ENCODE results near the gene TERC.
"Not testable (repeated sequence)": the region's sequence is repeated elsewhere in the genome, so short reads cannot be mapped to it uniquely, and the experiment has no call there.

The TERC gene

GRCh38 chr3:169751875-169752274 lies 13.0 kb downstream of the TERC start:
- H3K27ac ChIP-seq (ENCODE audit: insufficient read depth, low read length, poor library complexity, severe bottlenecking): no peak overlapping the region
- H3K27me3 ChIP-seq (replicated peaks; ENCODE audit: control insufficient read depth, insufficient read depth, low read length, poor library complexity, severe bottlenecking): no peaks in the 10 kb centered on the region
- no peaks in the 10 kb centered on the region for H3K36me3 ChIP-seq (ENCODE audit: control insufficient read depth, insufficient read depth, low read length)
- no peaks in the 10 kb centered on the region for H3K9me3 ChIP-seq (ENCODE audit: control insufficient read depth, low read length)
- no peak overlapping the region for H3K4me3 ChIP-seq (ENCODE audit: insufficient read depth, low read depth, low read length, poor library complexity, severe bottlenecking)
- DNase-seq: no peak
- no peaks in the 10 kb centered on the region for H3K4me1 ChIP-seq (ENCODE audit: control insufficient read depth, insufficient read depth, low read length, poor library complexity, severe bottlenecking)

- Histone ChIP-seq H3K27ac (ENCODE audit: insufficient read depth, low read length, poor library complexity, severe bottlenecking) (no peak overlapping the region), H3K9me3 (ENCODE audit: control insufficient read depth, low read length) (no peaks in the 10 kb centered on the region), H3K36me3 (ENCODE audit: control insufficient read depth, insufficient read depth, low read length) (no peaks in the 10 kb centered on the region), H3K4me1 (ENCODE audit: control insufficient read depth, insufficient read depth, low read length, poor library complexity, severe bottlenecking) (no peaks in the 10 kb centered on the region), H3K4me3 (ENCODE audit: insufficient read depth, low read depth, low read length, poor library complexity, severe bottlenecking) (no peak overlapping the region), H3K27me3 (replicated peaks; ENCODE audit: control insufficient read depth, insufficient read depth, low read length, poor library complexity, severe bottlenecking) (no peaks in the 10 kb centered on the region)
- DNase-seq: no peak
These were observed 14.2 kb downstream of the TERC start for GRCh38 chr3:169750665-169751064.

DNA sequence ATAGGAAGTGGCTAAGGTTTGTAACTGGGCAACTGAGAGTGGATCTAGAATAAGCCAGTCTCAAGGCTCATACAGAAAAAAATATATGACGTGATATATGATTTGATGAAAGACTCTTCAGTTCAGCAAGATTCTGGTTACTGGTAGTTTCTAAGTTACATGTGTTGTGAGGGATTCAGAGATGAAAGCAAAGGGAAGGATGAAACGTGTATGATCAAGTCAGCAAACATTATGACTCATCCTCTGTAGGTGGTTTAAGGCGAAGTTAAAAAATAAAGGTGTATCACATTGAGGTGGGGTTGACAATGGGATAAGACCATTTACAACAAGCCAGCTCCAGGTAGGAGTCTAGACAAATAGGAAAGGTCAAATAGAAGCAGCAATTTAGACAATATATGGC lies 16.2 kb downstream of the TERC start:
- H3K9me3 ChIP-seq (ENCODE audit: control insufficient read depth, low read length): no peaks in the 10 kb centered on the region
- no peak overlapping the region for H3K27ac ChIP-seq (ENCODE audit: insufficient read depth, low read length, poor library complexity, severe bottlenecking)
- DNase-seq: no peak
- H3K36me3 ChIP-seq (ENCODE audit: control insufficient read depth, insufficient read depth, low read length): no peaks in the 10 kb centered on the region
- no peaks in the 10 kb centered on the region for H3K4me1 ChIP-seq (ENCODE audit: control insufficient read depth, insufficient read depth, low read length, poor library complexity, severe bottlenecking)
- no peaks in the 10 kb centered on the region for H3K27me3 ChIP-seq (replicated peaks; ENCODE audit: control insufficient read depth, insufficient read depth, low read length, poor library complexity, severe bottlenecking)
- H3K4me3 ChIP-seq (ENCODE audit: insufficient read depth, low read depth, low read length, poor library complexity, severe bottlenecking): no peak overlapping the region

DNA sequence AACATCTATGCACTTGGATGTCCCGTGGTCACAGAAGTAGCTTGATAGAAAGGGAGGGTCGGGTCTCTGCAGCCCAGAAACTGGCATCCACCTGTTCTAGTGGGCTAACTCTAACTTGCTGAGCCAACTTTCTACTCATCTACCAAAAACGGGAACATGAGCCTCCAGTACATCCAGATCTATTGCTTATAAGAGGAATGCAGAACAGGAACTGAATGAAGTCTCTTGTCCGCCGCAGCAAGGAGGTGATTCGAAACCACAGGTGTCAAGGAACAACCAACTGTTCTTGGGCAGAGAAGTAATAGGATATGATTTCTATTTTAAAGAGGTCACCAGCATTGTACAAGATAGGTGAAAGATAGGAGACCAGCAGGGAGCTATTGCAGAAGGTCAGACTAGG lies 17.9 kb downstream of the TERC start:
- H3K4me1 ChIP-seq (ENCODE audit: control insufficient read depth, insufficient read depth, low read length, poor library complexity, severe bottlenecking): no peaks in the 10 kb centered on the region
- no peaks in the 10 kb centered on the region for H3K36me3 ChIP-seq (ENCODE audit: control insufficient read depth, insufficient read depth, low read length)
- H3K4me3 ChIP-seq (ENCODE audit: insufficient read depth, low read depth, low read length, poor library complexity, severe bottlenecking): no peak overlapping the region
- no peak overlapping the region for H3K27ac ChIP-seq (ENCODE audit: insufficient read depth, low read length, poor library complexity, severe bottlenecking)
- H3K9me3 ChIP-seq (ENCODE audit: control insufficient read depth, low read length): no peaks in the 10 kb centered on the region
- H3K27me3 ChIP-seq (replicated peaks; ENCODE audit: control insufficient read depth, insufficient read depth, low read length, poor library complexity, severe bottlenecking): no peaks in the 10 kb centered on the region
- DNase-seq: no peak

- H3K36me3 ChIP-seq (ENCODE audit: control insufficient read depth, insufficient read depth, low read length): no peaks in the 10 kb centered on the region
- no peaks in the 10 kb centered on the region for H3K4me1 ChIP-seq (ENCODE audit: control insufficient read depth, insufficient read depth, low read length, poor library complexity, severe bottlenecking)
- H3K4me3 ChIP-seq (ENCODE audit: insufficient read depth, low read depth, low read length, poor library complexity, severe bottlenecking): no peak overlapping the region
- H3K27me3 ChIP-seq (replicated peaks; ENCODE audit: control insufficient read depth, insufficient read depth, low read length, poor library complexity, severe bottlenecking): no peaks in the 10 kb centered on the region
- no peaks in the 10 kb centered on the region for H3K9me3 ChIP-seq (ENCODE audit: control insufficient read depth, low read length)
- H3K27ac ChIP-seq (ENCODE audit: insufficient read depth, low read length, poor library complexity, severe bottlenecking): no peak overlapping the region
- no peak for DNase-seq
These were observed 20.4 kb downstream of the TERC start for GRCh38 chr3:169744366-169745054.

DNA sequence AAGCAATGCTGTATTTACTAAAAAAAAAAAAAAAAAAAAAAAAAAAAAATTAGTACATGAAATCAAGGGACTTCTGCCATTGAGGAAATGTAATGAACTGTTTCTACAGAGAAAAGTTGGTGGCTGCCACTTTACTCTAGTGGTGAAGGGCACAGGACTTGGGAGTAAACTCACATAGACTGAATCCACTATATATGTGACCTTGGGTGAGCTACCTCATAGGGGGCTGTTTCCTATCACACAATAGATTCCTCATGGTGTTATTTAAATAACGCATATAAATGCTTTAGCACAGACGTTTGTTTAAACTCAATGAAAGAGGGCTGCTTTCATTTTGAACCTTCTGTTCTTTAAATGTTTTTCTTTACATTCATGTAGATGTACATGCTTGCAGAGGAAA lies 25.8 kb downstream of the TERC start:
- H3K9me3 ChIP-seq (ENCODE audit: control insufficient read depth, low read length): no peaks in the 10 kb centered on the region
- no peak for DNase-seq
- no peaks in the 10 kb centered on the region for H3K4me1 ChIP-seq (ENCODE audit: control insufficient read depth, insufficient read depth, low read length, poor library complexity, severe bottlenecking)
- no peak overlapping the region for H3K4me3 ChIP-seq (ENCODE audit: insufficient read depth, low read depth, low read length, poor library complexity, severe bottlenecking)
- no peaks in the 10 kb centered on the region for H3K36me3 ChIP-seq (ENCODE audit: control insufficient read depth, insufficient read depth, low read length)
- H3K27me3 ChIP-seq (replicated peaks; ENCODE audit: control insufficient read depth, insufficient read depth, low read length, poor library complexity, severe bottlenecking): no peaks in the 10 kb centered on the region
- H3K27ac ChIP-seq (ENCODE audit: insufficient read depth, low read length, poor library complexity, severe bottlenecking): no peak overlapping the region

GRCh38 chr3:169731857-169732256 lies 33.0 kb downstream of the TERC start:
- not testable (repeated sequence) for H3K9me3 ChIP-seq (ENCODE audit: control insufficient read depth, low read length); H3K4me1 ChIP-seq (ENCODE audit: control insufficient read depth, insufficient read depth, low read length, poor library complexity, severe bottlenecking); H3K4me3 ChIP-seq (ENCODE audit: insufficient read depth, low read depth, low read length, poor library complexity, severe bottlenecking); DNase-seq; H3K27me3 ChIP-seq (replicated peaks; ENCODE audit: control insufficient read depth, insufficient read depth, low read length, poor library complexity, severe bottlenecking); H3K27ac ChIP-seq (ENCODE audit: insufficient read depth, low read length, poor library complexity, severe bottlenecking); H3K36me3 ChIP-seq (ENCODE audit: control insufficient read depth, insufficient read depth, low read length)

DNA sequence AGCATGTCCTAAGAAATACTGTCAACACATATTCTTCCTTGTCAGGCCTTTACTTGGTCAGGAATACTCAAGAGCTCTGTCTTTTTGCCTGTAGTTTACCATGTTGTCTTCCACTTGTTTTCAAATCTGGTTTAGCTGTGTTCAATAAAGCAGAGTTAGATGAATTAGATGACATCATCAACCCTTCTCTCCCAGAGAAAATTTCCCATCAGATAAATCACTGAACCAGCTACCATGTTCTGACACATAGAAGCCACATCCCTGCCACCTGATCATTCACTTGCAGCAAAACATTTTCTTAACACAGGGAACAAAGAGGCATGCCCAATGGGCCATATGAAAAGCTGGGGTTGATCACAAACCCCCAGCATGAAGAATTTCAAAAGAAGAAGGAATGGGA lies 42.1 kb downstream of the TERC start:
- no peaks in the 10 kb centered on the region for H3K36me3 ChIP-seq (ENCODE audit: control insufficient read depth, insufficient read depth, low read length)
- H3K4me3 ChIP-seq (ENCODE audit: insufficient read depth, low read depth, low read length, poor library complexity, severe bottlenecking): no peak overlapping the region
- no peak for DNase-seq
- no peaks in the 10 kb centered on the region for H3K4me1 ChIP-seq (ENCODE audit: control insufficient read depth, insufficient read depth, low read length, poor library complexity, severe bottlenecking)
- no peaks in the 10 kb centered on the region for H3K9me3 ChIP-seq (ENCODE audit: control insufficient read depth, low read length)
- H3K27ac ChIP-seq (ENCODE audit: insufficient read depth, low read length, poor library complexity, severe bottlenecking): no peak overlapping the region
- peaks cover 4% of the 10 kb centered on the region for H3K27me3 ChIP-seq (replicated peaks; ENCODE audit: control insufficient read depth, insufficient read depth, low read length, poor library complexity, severe bottlenecking)

- not testable (repeated sequence) for H3K9me3 ChIP-seq (ENCODE audit: control insufficient read depth, low read length); H3K4me3 ChIP-seq (ENCODE audit: insufficient read depth, low read depth, low read length, poor library complexity, severe bottlenecking)
These were observed 46.4 kb downstream of the TERC start for GRCh38 chr3:169718415-169718814.

More at GRCh38 chr3:169718415-169718814, 46.4 kb downstream of the TERC start:
- DNase-seq; H3K36me3 ChIP-seq (ENCODE audit: control insufficient read depth, insufficient read depth, low read length); H3K27ac ChIP-seq (ENCODE audit: insufficient read depth, low read length, poor library complexity, severe bottlenecking); H3K4me1 ChIP-seq (ENCODE audit: control insufficient read depth, insufficient read depth, low read length, poor library complexity, severe bottlenecking); H3K27me3 ChIP-seq (replicated peaks; ENCODE audit: control insufficient read depth, insufficient read depth, low read length, poor library complexity, severe bottlenecking): not testable (repeated sequence)
